CD4-positive, alpha-beta memory T cell (primary cell): ENCODE measurements around the gene HEMK1. TPM values are rescaled to one million over a fixed set of nuclear protein-coding genes. Genes with fewer than 3 reads are reported as not detected.

Experiments used
- CTCF ChIA-PET: fragments of 350-600 bp; sonication (Branson Sonifier 250); formaldehyde crosslinking; loops from one replicate; lab custom pipeline; 2021; ENCODE audit warnings: inconsistent platforms; ENCODE audit not compliant: partially characterized antibody; lab: Charles Lee
- POLR2A ChIA-PET: fragments of 350-600 bp; sonication (Branson Sonifier 250); formaldehyde crosslinking; loops from one replicate; lab custom pipeline; 2021; ENCODE audit not compliant: partially characterized antibody; lab: Charles Lee
- DNase-seq, 5 donors: peaks; one replicate each; pipeline versions ENCODE4 v3.0.0 to v3.0.0-alpha.2; 2020 to 2022; ENCODE audit warnings: mixed read lengths in 1 of 5
- H3K27ac ChIP-seq: one replicate; pipeline ENCODE4 v1.7.0; 2013; ENCODE audit warnings: low read depth, low read length
- H3K27me3 ChIP-seq: 2 replicates; pipeline ENCODE4 v1.7.0; 2013; ENCODE audit warnings: mild to moderate bottlenecking, low read length, moderate library complexity; ENCODE audit not compliant: insufficient read depth
- H3K36me3 ChIP-seq: 2 replicates; pipeline ENCODE4 v1.7.0; 2013; ENCODE audit warnings: mild to moderate bottlenecking, low read length, moderate library complexity; ENCODE audit not compliant: insufficient read depth
- H3K4me1 ChIP-seq: 2 replicates; pipeline ENCODE4 v1.7.0; 2013; ENCODE audit warnings: mild to moderate bottlenecking, low read length, moderate library complexity; ENCODE audit not compliant: insufficient read depth
- H3K4me3 ChIP-seq, 2 donors: one replicate each; pipeline ENCODE4 v1.7.0; 2013; ENCODE audit warnings: low read length in 2 of 2, mild to moderate bottlenecking in 1 of 2
- H3K9me3 ChIP-seq, 2 donors: one replicate each; pipeline ENCODE4 v1.7.0; 2013; ENCODE audit warnings: low read length in 2 of 2, control low read depth in 1 of 2; ENCODE audit not compliant: control insufficient read depth in 1 of 2
- H3K27ac Mint-ChIP-seq, 7 donors: one replicate each; pipeline ENCODE4 v1.8.0; 2020 to 2021; ENCODE audit warnings: mixed read lengths in 7 of 7, mild to moderate bottlenecking in 6 of 7, inconsistent platforms in 3 of 7, moderate library complexity in 3 of 7
- H3K27me3 Mint-ChIP-seq, 2 donors: one replicate each; pipeline ENCODE4 v1.8.0; 2020 to 2021; ENCODE audit warnings: mixed read lengths in 2 of 2
- H3K36me3 Mint-ChIP-seq, 2 donors: one replicate each; pipeline ENCODE4 v1.8.0; 2020 to 2021; ENCODE audit warnings: mixed read lengths in 2 of 2, inconsistent platforms in 1 of 2, mild to moderate bottlenecking in 1 of 2
- H3K4me1 Mint-ChIP-seq, 4 donors: one replicate each; pipeline ENCODE4 v1.8.0; 2020 to 2021; ENCODE audit warnings: mixed read lengths in 4 of 4, mild to moderate bottlenecking in 1 of 4
- H3K4me3 Mint-ChIP-seq, 8 donors: one replicate each; pipeline ENCODE4 v1.8.0; 2020 to 2021; ENCODE audit warnings: mixed read lengths in 8 of 8, mild to moderate bottlenecking in 7 of 8, moderate library complexity in 6 of 8, inconsistent platforms in 3 of 8
- H3K9me3 Mint-ChIP-seq, 8 donors: one replicate each; pipeline ENCODE4 v1.8.0; 2020 to 2021; ENCODE audit warnings: mixed read lengths in 8 of 8, mild to moderate bottlenecking in 5 of 8, inconsistent platforms in 3 of 8, moderate library complexity in 1 of 8
- intact Hi-C: fragments of 100-400 bp; cut with micrococcal nuclease; formaldehyde crosslinking; loops from one replicate; pipeline ENCODE4 v1.15.1; 2023
- polyA plus RNA-seq, 2 donors: library from polyadenylated mRNA; unstranded; fragments of 300-500 nt; fragmentation: Illumina TruSeq; gene quantifications; one replicate each; pipeline ENCODE4 v1.2.3, GENCODE V29; 2021
- total RNA-seq, 2 experiments: library from RNA; stranded (reverse); gene quantifications; one replicate each; pipeline ENCODE4 v1.2.3, GENCODE V29; 2021

The HEMK1 gene
- total and polyA plus RNA-seq, 4 experiments from 2014 or later: 21.2 to 56.7 (median 46.0) TPM

- Mint-ChIP-seq H3K27ac (peak overlapping the region; percentile 80 to 96 (median 93)), H3K4me3 (peak overlapping the region; percentile 54 to 85 (median 68)), H3K27me3 (no peaks in the 10 kb centered on the region), H3K9me3 (no peaks in the 10 kb centered on the region), H3K36me3 (peaks cover under 1 to 5% of the 10 kb centered on the region in 2 donors), H3K4me1 (peaks cover 47 to 88% (median 56%) of the 10 kb centered on the region in 4 donors)
- DNase-seq: peak; percentile 45 to 64 (median 58)
- H3K4me3 ChIP-seq: peak overlapping the region in 1 of 2 donors; percentile 12
- CTCF ChIA-PET: interaction anchor here (1.6 to 21.1 kb wide), 5 partner anchors 8 to 79 kb away, joined by 6 to 996 read pairs (median 11); partner anchors contain the start of genes CISH and MAPKAPK3
- H3K9me3 ChIP-seq: no peaks in the 10 kb centered on the region
- H3K36me3 ChIP-seq: peaks cover 7% of the 10 kb centered on the region
- H3K27me3 ChIP-seq: no peaks in the 10 kb centered on the region
- peak overlapping the region; percentile 52 for H3K27ac ChIP-seq
- intact Hi-C loops: no loop called here
- peaks cover 84% of the 10 kb centered on the region for H3K4me1 ChIP-seq
- POLR2A ChIA-PET: interaction anchor here (1.4 to 18.7 kb wide), 3 partner anchors 8 to 35 kb away, joined by 5 to 1072 read pairs (median 276); partner anchors contain the start of genes CISH and MAPKAPK3
Observed at GRCh38 chr3:50573566-50574443, 4.5 kb downstream of the HEMK1 start.

DNA sequence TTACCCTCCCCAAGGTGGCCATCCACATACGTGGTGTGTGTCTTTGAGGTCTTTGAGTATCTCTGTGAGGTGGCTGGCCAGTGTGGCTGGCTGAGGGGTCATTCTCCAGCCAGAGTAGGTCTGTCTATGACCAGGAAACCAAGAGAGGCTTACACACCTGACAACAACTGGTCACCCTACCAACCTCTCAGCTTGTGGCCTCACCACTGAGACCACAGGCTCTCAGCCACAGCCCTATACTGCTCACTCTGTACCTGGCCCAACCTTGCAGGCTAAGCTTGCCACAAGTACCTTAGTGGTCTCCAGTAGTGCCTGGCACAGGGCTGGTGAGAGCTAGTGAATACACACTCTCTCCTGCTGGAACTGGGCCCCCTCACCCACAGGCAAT is 5.1 kb downstream of the HEMK1 start:
- Mint-ChIP-seq H3K27me3 (no peaks in the 10 kb centered on the region), H3K36me3 (peaks cover 6 to 9% of the 10 kb centered on the region in 2 donors), H3K4me3 (peak overlapping the region in 7 of 8 donors; percentile 54 to 85 (median 72)), H3K27ac (peak overlapping the region; percentile 80 to 96 (median 93)), H3K9me3 (no peaks in the 10 kb centered on the region), H3K4me1 (peaks cover 49 to 82% (median 58%) of the 10 kb centered on the region in 4 donors)
- Histone ChIP-seq H3K4me1 (peaks cover 81% of the 10 kb centered on the region), H3K9me3 (no peaks in the 10 kb centered on the region), H3K36me3 (peaks cover 7% of the 10 kb centered on the region), H3K27me3 (no peaks in the 10 kb centered on the region), H3K4me3 (peak overlapping the region in 1 of 2 donors; percentile 12), H3K27ac (peak overlapping the region; percentile 52)
- intact Hi-C loops: no loop called here
- ChIA-PET POLR2A (interaction anchor here (14.1 to 18.7 kb wide), 2 partner anchors 16 to 34 kb away, joined by 276 to 1072 read pairs; partner anchors contain the start of genes CISH and MAPKAPK3), CTCF (interaction anchor here (2.1 to 21.1 kb wide), 4 partner anchors 15 to 79 kb away, joined by 6 to 996 read pairs (median 144); partner anchors contain the start of genes CISH and MAPKAPK3)
- DNase-seq: no peak

GRCh38 chr3:50575372-50575771 is 6.0 kb downstream of the HEMK1 start:
- DNase-seq: no peak
- intact Hi-C loops: no loop called here
- Histone ChIP-seq H3K36me3 (peaks cover 7% of the 10 kb centered on the region), H3K27ac (peak overlapping the region; percentile 47), H3K4me3 (no peak overlapping the region), H3K9me3 (no peaks in the 10 kb centered on the region), H3K4me1 (peaks cover 79% of the 10 kb centered on the region), H3K27me3 (no peaks in the 10 kb centered on the region)
- ChIA-PET POLR2A (interaction anchor here (14.1 to 18.7 kb wide), 2 partner anchors 15 to 33 kb away, joined by 276 to 1072 read pairs; partner anchors contain the start of genes CISH and MAPKAPK3), CTCF (interaction anchor here (0.7 to 21.1 kb wide), 4 partner anchors 14 to 56 kb away, joined by 3 to 996 read pairs (median 142); partner anchors contain the start of genes CISH and MAPKAPK3)
- H3K4me3 Mint-ChIP-seq: peak overlapping the region in 1 of 8 donors; percentile 55
- no peaks in the 10 kb centered on the region for H3K9me3 Mint-ChIP-seq
- H3K27me3 Mint-ChIP-seq: no peaks in the 10 kb centered on the region
- H3K4me1 Mint-ChIP-seq: peaks cover 44 to 77% (median 52%) of the 10 kb centered on the region in 4 donors
- peaks cover 6 to 11% of the 10 kb centered on the region in 2 donors for H3K36me3 Mint-ChIP-seq
- peak overlapping the region; percentile 81 to 96 (median 93) for H3K27ac Mint-ChIP-seq

- no peak overlapping the region for H3K27ac ChIP-seq
- no peaks in the 10 kb centered on the region for H3K27me3 Mint-ChIP-seq
- H3K9me3 ChIP-seq: no peaks in the 10 kb centered on the region
- intact Hi-C loops: no loop called here
- no peak for DNase-seq
- no peak overlapping the region for H3K4me3 ChIP-seq
- H3K27me3 ChIP-seq: no peaks in the 10 kb centered on the region
- peaks cover 13% of the 10 kb centered on the region in 2 donors for H3K36me3 Mint-ChIP-seq
- H3K4me1 ChIP-seq: peaks cover 76% of the 10 kb centered on the region
- H3K27ac Mint-ChIP-seq: peak overlapping the region; percentile 46 to 93 (median 78)
- H3K9me3 Mint-ChIP-seq: no peaks in the 10 kb centered on the region
- ChIA-PET CTCF (interaction anchor here (1.0 to 21.1 kb wide), 3 partner anchors 8 to 31 kb away, joined by 3 to 996 read pairs (median 277); partner anchors contain the start of genes CISH, HEMK1 and MAPKAPK3), POLR2A (interaction anchor here (1.0 to 18.7 kb wide), 4 partner anchors 8 to 807 kb away, joined by 3 to 1072 read pairs (median 144); partner anchors contain the start of genes CISH, HEMK1, MANF and MAPKAPK3)
- H3K4me1 Mint-ChIP-seq: peaks cover 40 to 75% (median 50%) of the 10 kb centered on the region in 4 donors
- peak overlapping the region in 1 of 8 donors; percentile 15 for H3K4me3 Mint-ChIP-seq
- H3K36me3 ChIP-seq: no peaks in the 10 kb centered on the region
Observed at GRCh38 chr3:50577348-50577747, 8.0 kb downstream of the HEMK1 start.

DNA sequence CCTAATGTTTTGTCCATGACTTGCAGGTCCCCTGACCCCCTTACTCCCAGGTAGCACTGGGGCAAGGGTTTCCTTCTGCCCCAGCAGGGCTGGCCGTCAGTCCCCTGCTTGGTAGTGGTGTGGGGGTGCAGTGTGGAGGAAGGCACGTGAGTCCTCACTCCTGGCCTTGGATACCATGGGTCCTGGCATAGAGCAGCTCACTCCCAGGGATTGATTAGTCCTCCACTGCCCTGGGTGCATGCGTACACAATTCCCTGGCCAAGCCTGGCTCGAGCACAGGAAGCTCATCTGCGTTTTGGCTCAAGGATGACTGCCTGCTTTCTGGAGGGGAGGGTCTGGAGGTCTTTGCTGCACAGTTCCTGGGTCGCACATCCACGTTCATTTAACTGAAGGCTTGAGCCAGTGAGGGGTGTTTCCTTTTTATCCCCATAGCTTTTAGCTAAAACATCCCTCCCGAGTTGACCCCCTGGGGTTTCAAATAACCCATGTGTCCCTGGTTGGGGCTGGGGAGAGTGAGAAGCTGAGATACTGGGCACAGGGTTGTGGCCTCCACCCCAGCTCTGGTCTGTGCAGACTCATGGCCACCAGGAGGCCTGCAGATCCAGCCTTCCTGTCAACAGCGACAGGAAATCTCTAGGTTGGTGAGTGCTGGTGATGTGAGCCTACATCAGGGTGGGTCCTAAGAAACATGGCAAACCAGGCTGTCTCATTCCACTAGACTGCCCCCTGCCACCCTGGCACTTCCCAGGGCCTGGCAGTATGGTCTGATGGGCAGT is 11.5 kb downstream of the HEMK1 start:
- no peaks in the 10 kb centered on the region for H3K9me3 Mint-ChIP-seq
- Histone ChIP-seq H3K4me3 (peak overlapping the region in 1 of 2 donors; percentile 10), H3K36me3 (no peaks in the 10 kb centered on the region), H3K27me3 (no peaks in the 10 kb centered on the region), H3K9me3 (no peaks in the 10 kb centered on the region), H3K27ac (peak overlapping the region; percentile 13), H3K4me1 (peaks cover 45% of the 10 kb centered on the region)
- no peaks in the 10 kb centered on the region for H3K27me3 Mint-ChIP-seq
- peaks cover 13 to 21% of the 10 kb centered on the region in 2 donors for H3K36me3 Mint-ChIP-seq
- peak overlapping the region in 3 of 8 donors; percentile 26 to 43 (median 35) for H3K4me3 Mint-ChIP-seq
- intact Hi-C loops: no loop called here
- DNase-seq: peak in 2 of 5 donors; percentile 20 to 30
- ChIA-PET CTCF (interaction anchor here (0.7 to 21.1 kb wide), 7 partner anchors 8 to 72 kb away, joined by 3 to 996 read pairs (median 5); partner anchors contain the start of genes CISH and MAPKAPK3), POLR2A (interaction anchor here (0.7 to 18.7 kb wide), 5 partner anchors 8 to 28 kb away, joined by 4 to 1072 read pairs (median 14); partner anchors contain the start of genes CISH, HEMK1 and MAPKAPK3)
- H3K27ac Mint-ChIP-seq: peak overlapping the region in 6 of 7 donors; percentile 52 to 89 (median 63)
- peaks cover 21 to 62% (median 33%) of the 10 kb centered on the region in 4 donors for H3K4me1 Mint-ChIP-seq

GRCh38 chr3:50581459-50581842 is 12.1 kb downstream of the HEMK1 start:
- no peak for DNase-seq
- intact Hi-C loops: no loop called here
- Histone ChIP-seq H3K36me3 (no peaks in the 10 kb centered on the region), H3K4me1 (peaks cover 44% of the 10 kb centered on the region), H3K9me3 (no peaks in the 10 kb centered on the region), H3K27me3 (no peaks in the 10 kb centered on the region), H3K4me3 (peak overlapping the region in 1 of 2 donors; percentile 10), H3K27ac (peak overlapping the region; percentile 13)
- Mint-ChIP-seq H3K27ac (peak overlapping the region in 4 of 7 donors; percentile 13 to 89 (median 58)), H3K4me1 (peaks cover 16 to 56% (median 31%) of the 10 kb centered on the region in 4 donors), H3K36me3 (peaks cover 13 to 21% of the 10 kb centered on the region in 2 donors), H3K4me3 (peak overlapping the region in 1 of 8 donors; percentile 26), H3K27me3 (no peaks in the 10 kb centered on the region), H3K9me3 (no peaks in the 10 kb centered on the region)
- ChIA-PET POLR2A (interaction anchor here (1.6 to 18.7 kb wide), 4 partner anchors 9 to 27 kb away, joined by 5 to 1072 read pairs (median 19); partner anchors contain the start of genes CISH, HEMK1 and MAPKAPK3), CTCF (interaction anchor here (1.1 to 21.1 kb wide), 6 partner anchors 8 to 72 kb away, joined by 4 to 996 read pairs (median 6); partner anchors contain the start of genes CISH and MAPKAPK3)
